ENCODE data around the gene SMAD4.
A peak's percentile ranks its signal among the peaks of the same experiment; 100 is the strongest.

SMAD4 gene

DNA sequence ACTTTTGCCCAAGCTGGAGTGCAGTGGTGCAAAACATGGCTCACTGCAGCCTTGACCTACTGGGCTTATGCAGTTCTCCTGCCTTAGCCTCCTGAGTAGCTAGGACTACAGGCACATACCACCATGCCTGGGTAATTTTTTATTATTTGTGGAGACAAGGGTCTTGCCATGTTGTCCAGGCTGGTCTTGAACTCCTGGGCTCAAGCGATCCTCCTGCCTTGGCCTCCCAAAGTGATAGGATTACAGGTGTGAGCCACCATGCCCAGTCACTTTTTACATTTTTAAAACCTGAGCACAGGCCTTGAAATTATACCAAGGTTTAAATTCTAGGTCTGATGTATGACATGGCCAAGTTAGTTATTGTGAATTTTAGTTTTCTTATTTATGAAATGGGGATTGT is 18.2 kb downstream of the SMAD4 start:
- peaks cover 0 to 52% (median 8%) of the 10 kb centered on the region in 4 donors for H3K4me1 ChIP-seq
- TF ChIP-seq CTCF (IDR thresholded peaks at IDR 0.05), result no peak
- peaks cover 16 to 41% (median 21%) of the 10 kb centered on the region in 3 donors for H3K36me3 ChIP-seq
- no peak for DNase-seq
- H3K27me3 ChIP-seq, result no peaks in the 10 kb centered on the region
- intact Hi-C loops (cut with DNase I; ENCODE audit: low total_unique reads), result no loop called here
- no peaks in the 10 kb centered on the region for H3K9me3 ChIP-seq
- no peak overlapping the region for H3K4me3 ChIP-seq
- no peak overlapping the region for H3K27ac ChIP-seq

DNA sequence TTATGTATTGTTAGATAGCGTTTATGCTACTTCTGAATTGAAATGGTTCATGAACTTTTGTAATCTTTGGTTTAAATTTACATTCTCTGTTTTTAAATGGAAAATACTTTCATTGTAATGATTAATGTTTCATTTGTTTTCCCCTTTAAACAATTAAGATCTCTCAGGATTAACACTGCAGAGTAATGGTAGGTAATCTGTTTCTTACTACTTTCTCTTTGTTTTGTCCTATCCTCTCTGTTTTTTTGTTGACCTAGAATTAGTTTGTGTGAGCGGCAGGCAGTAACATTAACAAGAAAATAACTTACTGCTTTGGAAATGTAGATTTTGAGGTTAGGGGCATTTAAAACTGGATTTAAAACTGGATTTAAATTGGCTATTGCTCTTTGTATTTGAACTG is 19.1 kb downstream of the SMAD4 start:
- H3K27ac ChIP-seq, result no peak overlapping the region
- no peak for DNase-seq
- no peaks in the 10 kb centered on the region for H3K27me3 ChIP-seq
- H3K36me3 ChIP-seq, result peaks cover 16 to 41% (median 21%) of the 10 kb centered on the region in 3 donors
- H3K4me3 ChIP-seq, result no peak overlapping the region
- no peak for TF ChIP-seq CTCF (IDR thresholded peaks at IDR 0.05)
- H3K4me1 ChIP-seq, result peaks cover 0 to 43% (median 8%) of the 10 kb centered on the region in 4 donors
- no peaks in the 10 kb centered on the region for H3K9me3 ChIP-seq
- intact Hi-C loops (cut with DNase I; ENCODE audit: low total_unique reads), result no loop called here

DNA sequence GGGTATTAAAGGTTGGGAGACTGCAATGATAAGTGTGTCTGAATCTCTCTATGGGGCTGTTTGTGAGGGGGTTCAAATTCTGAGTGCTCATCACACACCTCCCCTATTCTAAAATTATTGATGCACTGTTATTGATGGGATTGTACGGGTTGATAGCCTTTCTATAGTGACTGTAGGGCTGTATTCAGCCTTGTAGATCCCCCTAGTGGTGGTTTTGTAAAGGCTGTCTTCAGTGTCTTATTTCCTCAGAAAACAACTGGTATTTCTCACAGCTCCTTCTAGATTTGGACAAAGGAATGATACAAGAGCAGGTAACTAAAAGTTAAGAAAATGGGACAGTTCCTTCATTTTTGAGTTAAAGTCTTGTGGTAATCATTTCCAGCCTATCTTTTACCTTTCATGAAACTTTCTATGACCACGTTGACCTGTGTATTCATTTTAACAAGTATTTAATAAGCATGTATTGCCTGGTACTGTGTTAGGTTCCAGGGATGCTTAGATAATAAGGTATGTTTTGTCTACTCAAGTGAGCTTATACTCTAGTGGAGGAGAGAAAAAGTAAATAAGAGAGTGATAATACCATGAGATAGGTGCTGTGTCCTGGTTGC is 21.2 kb downstream of the SMAD4 start:
- H3K27ac ChIP-seq, result no peak overlapping the region
- no peaks in the 10 kb centered on the region for H3K9me3 ChIP-seq
- intact Hi-C loops (cut with DNase I; ENCODE audit: low total_unique reads), result loop anchor here (5.0 kb wide), 1 partner anchor 229 kb away; the partner anchor contains the start of gene MRO

DNA sequence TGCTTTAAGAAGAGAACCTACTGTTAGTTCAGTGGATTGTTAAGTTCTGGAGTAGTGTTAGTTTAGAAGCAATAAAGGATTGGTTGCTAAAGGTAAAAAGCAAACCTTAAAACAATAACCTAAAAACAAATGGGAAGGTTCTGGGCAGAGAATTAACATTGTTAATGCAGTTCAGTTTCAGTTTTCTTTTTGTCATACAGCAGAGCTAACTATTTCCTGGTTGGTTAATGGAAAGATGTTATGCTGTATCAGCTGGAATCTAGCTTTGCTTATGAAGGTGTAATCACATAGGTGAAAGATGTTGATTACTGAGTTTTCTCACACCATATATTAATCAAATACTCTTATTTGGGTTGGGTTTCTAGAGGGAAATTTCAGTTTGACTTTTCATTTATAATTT is 23.8 kb downstream of the SMAD4 start:
- no peak for TF ChIP-seq CTCF (IDR thresholded peaks at IDR 0.05)

More for the DNA sequence above, 21.2 kb downstream of the SMAD4 start:
- H3K4me1 ChIP-seq, result peaks cover 0 to 22% (median 0%) of the 10 kb centered on the region in 4 donors
- TF ChIP-seq CTCF (IDR thresholded peaks at IDR 0.05), result peak; percentile 62 to 71
- H3K36me3 ChIP-seq, result peaks cover 24 to 47% (median 32%) of the 10 kb centered on the region in 3 donors
- no peaks in the 10 kb centered on the region for H3K27me3 ChIP-seq
- H3K4me3 ChIP-seq, result no peak overlapping the region
- DNase-seq, result no peak

DNA sequence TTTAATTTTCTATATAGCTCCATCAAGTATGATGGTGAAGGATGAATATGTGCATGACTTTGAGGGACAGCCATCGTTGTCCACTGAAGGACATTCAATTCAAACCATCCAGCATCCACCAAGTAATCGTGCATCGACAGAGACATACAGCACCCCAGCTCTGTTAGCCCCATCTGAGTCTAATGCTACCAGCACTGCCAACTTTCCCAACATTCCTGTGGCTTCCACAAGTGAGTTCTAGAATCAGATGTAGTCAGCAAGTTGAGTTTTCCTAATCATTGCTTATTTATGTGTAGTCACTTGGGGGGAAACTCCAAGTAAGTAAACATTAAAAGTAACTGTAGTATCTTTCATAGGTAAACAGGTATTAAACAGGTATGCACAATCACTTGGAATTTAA is 24.8 kb downstream of the SMAD4 start:
- no peak overlapping the region for H3K4me3 ChIP-seq
- peaks cover 25 to 46% (median 37%) of the 10 kb centered on the region in 3 donors for H3K36me3 ChIP-seq
- TF ChIP-seq CTCF (IDR thresholded peaks at IDR 0.05), result no peak
- intact Hi-C loops (cut with DNase I; ENCODE audit: low total_unique reads), result loop anchor here (5.0 kb wide), 1 partner anchor 232 kb away; the partner anchor contains the start of gene MRO
- no peaks in the 10 kb centered on the region for H3K9me3 ChIP-seq
- DNase-seq, result no peak
- no peaks in the 10 kb centered on the region for H3K27me3 ChIP-seq
- no peak overlapping the region for H3K27ac ChIP-seq
- peaks cover 0 to 5% (median 0%) of the 10 kb centered on the region in 4 donors for H3K4me1 ChIP-seq

More for the DNA sequence above, 23.8 kb downstream of the SMAD4 start:
- no peak overlapping the region for H3K27ac ChIP-seq
- peaks cover 22 to 43% (median 32%) of the 10 kb centered on the region in 3 donors for H3K36me3 ChIP-seq
- peaks cover 0 to 5% (median 0%) of the 10 kb centered on the region in 4 donors for H3K4me1 ChIP-seq
- no peaks in the 10 kb centered on the region for H3K9me3 ChIP-seq
- no peaks in the 10 kb centered on the region for H3K27me3 ChIP-seq
- intact Hi-C loops (cut with DNase I; ENCODE audit: low total_unique reads), result loop anchor here (5.0 kb wide), 1 partner anchor 232 kb away; the partner anchor contains the start of gene MRO
- H3K4me3 ChIP-seq, result no peak overlapping the region
- no peak for DNase-seq

All from tibial artery (tissue), 4 donors.